ENCODE data around the gene PTPRD.

GRCh38 chr9:10230512-10230911 lies 382.3 kb downstream of the PTPRD start:
- no peak for TF ChIP-seq CTCF (IDR thresholded peaks at IDR 0.05; ENCODE audit: low read depth, low read length, poor library complexity, severe bottlenecking)
- no peak for TF ChIP-seq EZH2phosphoT487 (IDR thresholded peaks at IDR 0.05; ENCODE audit: borderline replicate concordance, low read length)

Measured in DOHH2 (cell line).